BJ (cell line): ENCODE measurements around the gene SLC7A11. TPM values are rescaled to one million over a fixed set of nuclear protein-coding genes. Genes with fewer than 3 reads are reported as not detected.
"Not testable (repeated sequence)": the region's sequence is repeated elsewhere in the genome, so short reads cannot be mapped to it uniquely, and the experiment has no call there.

Experiments used
- CTCF ChIA-PET: fragments of 350-600 bp; formaldehyde crosslinking; extraction: SDS; loops from one replicate; lab custom pipeline; 2021; ENCODE audit warnings: antibody characterized with exemption, inconsistent platforms; lab: Yijun Ruan, JAX
- POLR2A ChIA-PET: fragments of 300-600 bp; sonication (Branson Sonifier 250); formaldehyde crosslinking; extraction: SDS; loops from one replicate; lab custom pipeline; 2021; ENCODE audit warnings: antibody characterized with exemption; lab: Charles Lee
- DNase-seq: peaks from one replicate; pipeline ENCODE4 v3.0.0-alpha.2; 2011; ENCODE audit warnings: low read depth
- H3K27me3 ChIP-seq: 2 replicates; pipeline ENCODE4 v1.6.0; 2011; ENCODE audit warnings: low read length; ENCODE audit not compliant: control insufficient read depth, insufficient read depth
- H3K36me3 ChIP-seq: 2 replicates; pipeline ENCODE4 v1.5.1; 2011; ENCODE audit warnings: low read length; ENCODE audit not compliant: control insufficient read depth, insufficient read depth
- H3K4me3 ChIP-seq: 2 replicates; pipeline ENCODE4 v1.5.1; 2011; ENCODE audit warnings: low read depth, mild to moderate bottlenecking, control low read depth, low read length
- polyA plus RNA-seq: library from polyadenylated mRNA; depleted of rRNA; stranded (reverse); fragments of >200 nt; gene quantifications from 2 replicates; pipeline ENCODE4 v1.2.3, GENCODE V29; 2011
- TF ChIP-seq, protein P1 (sequence below): IDR thresholded peaks from 2 replicates; pipeline ENCODE4 v1.5.1; 2011; ENCODE audit warnings: low read depth, mild to moderate bottlenecking, control low read depth, inconsistent platforms, low read length, moderate library complexity; ENCODE audit not compliant: insufficient read depth

Gene SLC7A11
- polyA plus RNA-seq, 1 experiment, result 27.5 TPM

DNA sequence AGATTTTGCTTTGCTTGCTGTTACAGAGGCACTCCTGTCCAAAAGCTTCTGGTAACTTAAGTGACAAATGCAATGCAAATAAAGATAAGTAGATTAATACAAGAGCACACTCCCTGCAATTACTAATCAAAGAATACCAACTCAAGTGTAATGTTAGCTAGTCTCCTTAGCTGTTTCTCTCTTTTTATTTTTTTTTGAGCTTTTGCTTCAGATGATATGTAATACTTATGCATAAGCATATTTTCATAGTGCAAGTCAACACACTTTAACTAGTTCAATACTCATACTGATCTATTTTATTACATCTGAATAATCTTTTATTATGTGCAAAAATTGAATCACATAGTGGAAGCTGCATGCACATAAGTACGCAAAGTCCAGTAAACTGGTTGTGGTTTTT is 2.7 kb downstream of the SLC7A11 start:
- H3K4me3 ChIP-seq, result peak overlapping the region; percentile 62
- ChIA-PET POLR2A (interaction anchor here (0.8 kb wide), 1 partner anchor 17 kb away, joined by 5 read pairs; no protein-coding TSS in a partner anchor), CTCF (interaction anchor here (1.0 kb wide), 1 partner anchor 52 kb away, joined by 3 read pairs; no protein-coding TSS in a partner anchor)
- TF ChIP-seq, protein P1, sequence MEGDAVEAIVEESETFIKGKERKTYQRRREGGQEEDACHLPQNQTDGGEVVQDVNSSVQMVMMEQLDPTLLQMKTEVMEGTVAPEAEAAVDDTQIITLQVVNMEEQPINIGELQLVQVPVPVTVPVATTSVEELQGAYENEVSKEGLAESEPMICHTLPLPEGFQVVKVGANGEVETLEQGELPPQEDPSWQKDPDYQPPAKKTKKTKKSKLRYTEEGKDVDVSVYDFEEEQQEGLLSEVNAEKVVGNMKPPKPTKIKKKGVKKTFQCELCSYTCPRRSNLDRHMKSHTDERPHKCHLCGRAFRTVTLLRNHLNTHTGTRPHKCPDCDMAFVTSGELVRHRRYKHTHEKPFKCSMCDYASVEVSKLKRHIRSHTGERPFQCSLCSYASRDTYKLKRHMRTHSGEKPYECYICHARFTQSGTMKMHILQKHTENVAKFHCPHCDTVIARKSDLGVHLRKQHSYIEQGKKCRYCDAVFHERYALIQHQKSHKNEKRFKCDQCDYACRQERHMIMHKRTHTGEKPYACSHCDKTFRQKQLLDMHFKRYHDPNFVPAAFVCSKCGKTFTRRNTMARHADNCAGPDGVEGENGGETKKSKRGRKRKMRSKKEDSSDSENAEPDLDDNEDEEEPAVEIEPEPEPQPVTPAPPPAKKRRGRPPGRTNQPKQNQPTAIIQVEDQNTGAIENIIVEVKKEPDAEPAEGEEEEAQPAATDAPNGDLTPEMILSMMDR, result no peak
- H3K36me3 ChIP-seq, result no peaks in the 10 kb centered on the region
- DNase-seq, result no peak
- H3K27me3 ChIP-seq, result no peaks in the 10 kb centered on the region

DNA sequence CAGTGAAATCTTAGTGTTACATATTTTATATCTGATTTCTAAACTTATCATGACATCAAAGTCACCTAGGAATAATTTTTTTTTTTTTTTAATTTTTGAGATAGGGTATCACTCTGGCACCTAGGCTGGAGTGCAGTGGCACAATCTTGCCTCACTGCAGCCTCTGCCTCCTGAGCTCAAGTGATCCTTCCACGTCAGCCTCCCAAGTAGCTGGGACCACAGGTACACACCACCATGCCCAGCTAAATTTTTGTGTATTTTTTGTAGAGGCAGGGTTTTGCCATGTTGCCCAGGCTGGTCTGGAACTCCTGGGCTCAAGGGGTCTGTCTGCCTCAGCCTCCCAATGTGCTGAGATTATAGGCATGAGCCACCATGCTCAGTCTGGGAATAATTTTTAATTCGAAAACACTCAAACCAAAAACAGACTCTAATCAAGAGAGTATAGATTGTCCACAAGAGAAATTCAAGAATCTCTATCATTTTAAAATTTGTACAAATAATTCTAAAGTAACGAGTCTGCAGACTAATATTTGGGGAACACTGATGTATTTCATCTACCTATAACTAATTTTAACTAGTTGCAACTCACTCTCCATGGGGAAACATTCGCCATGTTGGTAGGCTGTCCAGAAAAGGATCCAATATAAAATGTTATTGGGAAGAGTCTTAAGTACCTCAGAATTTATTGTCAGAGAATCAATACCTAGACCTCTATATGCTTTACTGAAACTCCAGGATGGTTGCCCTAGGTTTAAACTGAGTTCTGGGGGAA is 3.4 kb downstream of the SLC7A11 start:
- H3K4me3 ChIP-seq, result peak overlapping the region; percentile 62
- ChIA-PET CTCF (interaction anchor here (0.7 to 1.4 kb wide), 3 partner anchors 9 to 330 kb away, joined by 3 read pairs; no protein-coding TSS in a partner anchor), POLR2A (interaction anchor here (0.8 kb wide), 1 partner anchor 17 kb away, joined by 5 read pairs; no protein-coding TSS in a partner anchor)

DNA sequence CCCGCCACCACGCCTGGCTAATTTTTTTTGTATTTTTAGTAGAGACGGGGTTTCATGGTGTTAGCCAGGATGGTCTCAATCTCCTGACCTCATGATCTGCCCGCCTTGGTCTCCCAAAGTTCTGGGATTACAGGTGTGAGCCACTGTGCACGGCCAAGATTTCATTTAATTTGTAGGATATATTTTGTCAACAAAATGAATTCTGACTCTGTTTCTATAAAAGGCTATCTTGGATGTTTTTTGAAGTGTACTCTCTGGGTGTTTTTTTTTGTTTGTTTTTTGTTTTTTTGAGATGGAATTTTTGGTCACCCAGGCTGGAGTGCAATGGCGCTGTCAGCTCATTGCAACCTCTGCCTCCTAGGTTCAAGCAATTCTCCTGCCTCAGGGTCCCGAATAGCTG is 5.0 kb downstream of the SLC7A11 start:
- H3K36me3 ChIP-seq, CTCF ChIA-PET, POLR2A ChIA-PET, H3K4me3 ChIP-seq, DNase-seq, H3K27me3 ChIP-seq: not testable (repeated sequence)

More for the DNA sequence above, 3.4 kb downstream of the SLC7A11 start:
- TF ChIP-seq, protein P1, result no peak
- H3K36me3 ChIP-seq, result no peaks in the 10 kb centered on the region
- DNase-seq, result no peak
- no peaks in the 10 kb centered on the region for H3K27me3 ChIP-seq

DNA sequence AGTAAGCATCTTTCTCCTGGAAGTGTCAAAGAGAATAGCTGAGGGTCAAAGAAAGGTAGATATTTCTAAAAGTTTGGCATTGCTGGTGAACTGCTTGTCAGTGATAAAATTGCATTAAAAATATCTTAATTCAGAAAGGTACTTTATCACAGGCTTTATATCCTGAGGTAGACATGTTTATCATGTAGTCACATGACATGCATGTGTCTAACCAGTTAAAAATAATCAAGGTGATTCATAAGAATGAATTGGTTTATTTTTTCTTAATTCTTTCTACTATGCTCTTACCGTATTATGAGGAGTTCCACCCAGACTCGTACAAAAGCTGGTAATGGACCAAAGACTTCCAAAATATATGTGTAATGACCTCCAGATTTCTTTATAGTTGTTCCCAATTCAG is 6.1 kb downstream of the SLC7A11 start:
- CTCF ChIA-PET, result no interaction called here
- H3K27me3 ChIP-seq, result no peaks in the 10 kb centered on the region
- H3K4me3 ChIP-seq, result no peak overlapping the region
- no peak for DNase-seq
- H3K36me3 ChIP-seq, result no peaks in the 10 kb centered on the region
- POLR2A ChIA-PET, result no interaction called here
- TF ChIP-seq, protein P1, result no peak

DNA sequence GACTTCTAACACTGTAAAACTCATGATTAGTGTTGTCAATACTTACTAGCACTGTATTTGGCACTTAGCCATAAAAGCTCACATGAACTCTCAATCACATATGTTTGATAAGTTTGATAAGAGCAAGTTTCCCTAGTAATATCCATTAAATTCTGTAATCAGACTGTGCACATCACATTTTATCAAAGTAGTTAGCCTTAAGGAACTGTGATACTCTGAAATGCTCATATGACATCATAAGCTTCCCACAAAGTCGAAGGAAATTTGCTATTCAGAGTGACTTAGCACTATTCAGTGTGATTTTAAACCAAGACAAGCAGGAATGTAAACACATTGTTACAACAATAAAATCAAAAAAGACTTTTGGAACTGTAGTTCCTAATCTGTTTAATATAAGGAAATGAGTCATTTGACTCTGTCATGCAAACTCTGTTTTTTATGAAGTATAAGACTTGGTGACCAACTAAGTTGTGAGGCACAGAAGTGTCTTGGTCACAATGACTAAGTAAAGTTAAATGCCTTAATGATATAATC is 6.7 kb downstream of the SLC7A11 start:
- Histone ChIP-seq H3K36me3 (no peaks in the 10 kb centered on the region), H3K4me3 (no peak overlapping the region), H3K27me3 (no peaks in the 10 kb centered on the region)
- TF ChIP-seq, protein P1, result no peak
- peak; percentile 93 for DNase-seq
- ChIA-PET CTCF (no interaction called here), POLR2A (no interaction called here)
